Neural progenitor cell (in vitro differentiated cells): ENCODE results near the gene ZCCHC14. TPM values are rescaled to one million over a fixed set of nuclear protein-coding genes. Genes with fewer than 3 reads are reported as not detected.

Experiments
- DNase-seq: peaks from one replicate; pipeline ENCODE4 v3.0.0-alpha.2; 2016; ENCODE audit warnings: low spot score
- H2AFZ ChIP-seq: fragments of 200-600 bp; sonication (generic); replicated peaks from 2 replicates; pipeline ENCODE4 v1.6.1; 2016; ENCODE audit warnings: antibody characterized with exemption
- H3F3A ChIP-seq: fragments of 200-600 bp; sonication (generic); 2 replicates; pipeline ENCODE4 v1.6.1; 2016; ENCODE audit warnings: antibody characterized with exemption, low read depth
- H3K27ac ChIP-seq: fragments of 200-600 bp; sonication (generic); 2 replicates; pipeline ENCODE4 v1.5.1; 2016; ENCODE audit warnings: mild to moderate bottlenecking
- H3K27me3 ChIP-seq: fragments of 200-600 bp; sonication (generic); 2 replicates; pipeline ENCODE4 v1.6.1; 2016; ENCODE audit warnings: mild to moderate bottlenecking, moderate library complexity
- H3K36me3 ChIP-seq: fragments of 200-600 bp; sonication (generic); 2 replicates; pipeline ENCODE4 v1.5.1; 2016
- H3K4me1 ChIP-seq: fragments of 200-600 bp; sonication (generic); 2 replicates; pipeline ENCODE4 v1.6.1; 2016; ENCODE audit warnings: mixed run types
- H3K4me2 ChIP-seq: fragments of 200-600 bp; sonication (generic); 2 replicates; pipeline ENCODE4 v1.6.1; 2016
- H3K4me3 ChIP-seq: fragments of 200-600 bp; sonication (generic); 2 replicates; pipeline ENCODE4 v1.5.1; 2016
- H3K79me2 ChIP-seq: fragments of 200-600 bp; sonication (generic); 2 replicates; pipeline ENCODE4 v1.6.1; 2016; ENCODE audit warnings: low read depth
- H3K9ac ChIP-seq: fragments of 200-600 bp; sonication (generic); 2 replicates; pipeline ENCODE4 v1.6.1; 2016
- H3K9me3 ChIP-seq: fragments of 200-600 bp; sonication (generic); 2 replicates; pipeline ENCODE4 v1.5.1; 2016; ENCODE audit warnings: low read depth
- H4K20me1 ChIP-seq: fragments of 200-600 bp; sonication (generic); 2 replicates; pipeline ENCODE4 v1.6.1; 2016; ENCODE audit warnings: low read depth
- H3K27ac Mint-ChIP-seq: 3 replicates; pipeline ENCODE4 v1.8.0; 2021; ENCODE audit warnings: mixed read lengths
- H3K27me3 Mint-ChIP-seq: 2 replicates; pipeline ENCODE4 v1.8.0; 2022; ENCODE audit warnings: low read depth, mild to moderate bottlenecking, inconsistent platforms, moderate library complexity, mixed read lengths; ENCODE audit not compliant: insufficient read depth
- H3K36me3 Mint-ChIP-seq: 3 replicates; pipeline ENCODE4 v1.8.0; 2021; ENCODE audit warnings: mixed read lengths
- H3K4me1 Mint-ChIP-seq: 3 replicates; pipeline ENCODE4 v1.8.0; 2021; ENCODE audit warnings: mixed read lengths
- H3K4me3 Mint-ChIP-seq: 3 replicates; pipeline ENCODE4 v1.8.0; 2021; ENCODE audit warnings: mild to moderate bottlenecking, moderate library complexity, mixed read lengths
- H3K9me3 Mint-ChIP-seq: 3 replicates; pipeline ENCODE4 v1.8.0; 2020; ENCODE audit warnings: mixed read lengths
- CTCF ChIP-seq: fragments of 200-600 bp; sonication (generic); IDR thresholded peaks from 2 replicates; pipeline ENCODE4 v1.5.1; 2017; ENCODE audit warnings: antibody characterized with exemption, mild to moderate bottlenecking
- EZH2 ChIP-seq: fragments of 200-600 bp; sonication (generic); IDR thresholded peaks from 2 replicates; pipeline ENCODE4 v1.6.1; 2017; ENCODE audit warnings: antibody characterized with exemption, mild to moderate bottlenecking, moderate library complexity
- EZH2phosphoT487 ChIP-seq: fragments of 200-600 bp; sonication (generic); IDR thresholded peaks from 2 replicates; pipeline ENCODE4 v1.6.1; 2017; ENCODE audit warnings: antibody characterized with exemption
- total RNA-seq: library from RNA; depleted of rRNA; stranded (reverse); fragments of >200 nt; gene quantifications from 2 replicates; pipeline ENCODE4 v1.2.3, GENCODE V29; 2015; ENCODE audit warnings: low replicate concordance

ZCCHC14 gene
- total RNA-seq, 1 donor from 2014 or later, result 10.3 TPM

GRCh38 chr16:87422106-87422505 lies 70.7 kb downstream of the ZCCHC14 start:
- Histone ChIP-seq H3K4me2 (no peak overlapping the region), H3K36me3 (no peaks in the 10 kb centered on the region), H2AFZ (no peak overlapping the region), H3K4me3 (no peak overlapping the region), H4K20me1 (peaks cover 31% of the 10 kb centered on the region), H3F3A (no peaks in the 10 kb centered on the region), H3K27me3 (no peaks in the 10 kb centered on the region), H3K9me3 (no peaks in the 10 kb centered on the region), H3K4me1 (peaks cover 15% of the 10 kb centered on the region), H3K9ac (no peak overlapping the region), H3K27ac (no peak overlapping the region), H3K79me2 (peaks cover 3% of the 10 kb centered on the region)
- Mint-ChIP-seq H3K4me1 (peaks cover 18% of the 10 kb centered on the region), H3K4me3 (no peak overlapping the region), H3K36me3 (peaks cover 25% of the 10 kb centered on the region), H3K9me3 (no peaks in the 10 kb centered on the region), H3K27me3 (no peaks in the 10 kb centered on the region), H3K27ac (no peak overlapping the region)
- no peak for DNase-seq
- TF ChIP-seq EZH2phosphoT487, result no peak
- TF ChIP-seq EZH2, result no peak
- no peak for TF ChIP-seq CTCF

- Histone ChIP-seq H3K36me3 (no peaks in the 10 kb centered on the region), H3K9me3 (no peaks in the 10 kb centered on the region), H3K4me1 (peaks cover 7% of the 10 kb centered on the region), H3K79me2 (peaks cover 3% of the 10 kb centered on the region), H3K27ac (no peak overlapping the region), H4K20me1 (peaks cover 23% of the 10 kb centered on the region), H3K27me3 (no peaks in the 10 kb centered on the region), H3K4me3 (no peak overlapping the region), H3F3A (no peaks in the 10 kb centered on the region), H3K4me2 (no peak overlapping the region), H3K9ac (no peak overlapping the region), H2AFZ (no peak overlapping the region)
- peaks cover 28% of the 10 kb centered on the region for H3K36me3 Mint-ChIP-seq
- no peaks in the 10 kb centered on the region for H3K9me3 Mint-ChIP-seq
- no peaks in the 10 kb centered on the region for H3K27me3 Mint-ChIP-seq
- TF ChIP-seq CTCF (no peak), EZH2phosphoT487 (no peak), EZH2 (no peak)
- no peak overlapping the region for H3K4me3 Mint-ChIP-seq
- no peak overlapping the region for H3K27ac Mint-ChIP-seq
- DNase-seq, result no peak
- H3K4me1 Mint-ChIP-seq, result peaks cover 13% of the 10 kb centered on the region
Observed at GRCh38 chr16:87421003-87421912, 71.6 kb downstream of the ZCCHC14 start.

- Mint-ChIP-seq H3K27ac (no peak overlapping the region), H3K36me3 (peaks cover 31% of the 10 kb centered on the region)
Observed at GRCh38 chr16:87420026-87421002, 72.5 kb downstream of the ZCCHC14 start.

More at GRCh38 chr16:87420026-87421002, 72.5 kb downstream of the ZCCHC14 start:
- Histone ChIP-seq H3K9ac (no peak overlapping the region), H2AFZ (no peak overlapping the region), H3K79me2 (no peaks in the 10 kb centered on the region), H3F3A (no peaks in the 10 kb centered on the region), H3K4me3 (no peak overlapping the region), H3K27ac (no peak overlapping the region), H3K36me3 (no peaks in the 10 kb centered on the region), H4K20me1 (peaks cover 17% of the 10 kb centered on the region), H3K4me1 (peaks cover 6% of the 10 kb centered on the region), H3K27me3 (no peaks in the 10 kb centered on the region), H3K4me2 (no peak overlapping the region), H3K9me3 (no peaks in the 10 kb centered on the region)
- Mint-ChIP-seq H3K4me1 (peaks cover 9% of the 10 kb centered on the region), H3K9me3 (no peaks in the 10 kb centered on the region), H3K4me3 (no peak overlapping the region), H3K27me3 (no peaks in the 10 kb centered on the region)
- no peak for TF ChIP-seq EZH2phosphoT487
- peak; percentile 24 for TF ChIP-seq CTCF
- no peak for TF ChIP-seq EZH2
- DNase-seq, result no peak
